ENCODE data around the gene BICC1. TPM values are rescaled to one million over a fixed set of nuclear protein-coding genes. Genes with fewer than 3 reads are reported as not detected.

Gene BICC1
- total RNA-seq, 1 donor from 2014 or later: 2.4 TPM

- TF ChIP-seq, protein P1, sequence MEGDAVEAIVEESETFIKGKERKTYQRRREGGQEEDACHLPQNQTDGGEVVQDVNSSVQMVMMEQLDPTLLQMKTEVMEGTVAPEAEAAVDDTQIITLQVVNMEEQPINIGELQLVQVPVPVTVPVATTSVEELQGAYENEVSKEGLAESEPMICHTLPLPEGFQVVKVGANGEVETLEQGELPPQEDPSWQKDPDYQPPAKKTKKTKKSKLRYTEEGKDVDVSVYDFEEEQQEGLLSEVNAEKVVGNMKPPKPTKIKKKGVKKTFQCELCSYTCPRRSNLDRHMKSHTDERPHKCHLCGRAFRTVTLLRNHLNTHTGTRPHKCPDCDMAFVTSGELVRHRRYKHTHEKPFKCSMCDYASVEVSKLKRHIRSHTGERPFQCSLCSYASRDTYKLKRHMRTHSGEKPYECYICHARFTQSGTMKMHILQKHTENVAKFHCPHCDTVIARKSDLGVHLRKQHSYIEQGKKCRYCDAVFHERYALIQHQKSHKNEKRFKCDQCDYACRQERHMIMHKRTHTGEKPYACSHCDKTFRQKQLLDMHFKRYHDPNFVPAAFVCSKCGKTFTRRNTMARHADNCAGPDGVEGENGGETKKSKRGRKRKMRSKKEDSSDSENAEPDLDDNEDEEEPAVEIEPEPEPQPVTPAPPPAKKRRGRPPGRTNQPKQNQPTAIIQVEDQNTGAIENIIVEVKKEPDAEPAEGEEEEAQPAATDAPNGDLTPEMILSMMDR (conservative IDR thresholded peaks at IDR 0.05): no peak
- no peaks in the 10 kb centered on the region for H3K4me1 Mint-ChIP-seq
- no peak overlapping the region for H3K4me3 Mint-ChIP-seq
- peaks cover 19% of the 10 kb centered on the region for H3K27me3 Mint-ChIP-seq (ENCODE audit: low read depth)
- H3K27ac Mint-ChIP-seq (ENCODE audit: unreplicated experiment): no peak overlapping the region
- no peak for DNase-seq (ENCODE audit: low read depth, low spot score)
- H3K36me3 Mint-ChIP-seq (ENCODE audit: low read depth): no peaks in the 10 kb centered on the region
- no peaks in the 10 kb centered on the region for H3K9me3 Mint-ChIP-seq
Measured at GRCh38 chr10:58473976-58474375, 38.7 kb upstream of the BICC1 start.

DNA sequence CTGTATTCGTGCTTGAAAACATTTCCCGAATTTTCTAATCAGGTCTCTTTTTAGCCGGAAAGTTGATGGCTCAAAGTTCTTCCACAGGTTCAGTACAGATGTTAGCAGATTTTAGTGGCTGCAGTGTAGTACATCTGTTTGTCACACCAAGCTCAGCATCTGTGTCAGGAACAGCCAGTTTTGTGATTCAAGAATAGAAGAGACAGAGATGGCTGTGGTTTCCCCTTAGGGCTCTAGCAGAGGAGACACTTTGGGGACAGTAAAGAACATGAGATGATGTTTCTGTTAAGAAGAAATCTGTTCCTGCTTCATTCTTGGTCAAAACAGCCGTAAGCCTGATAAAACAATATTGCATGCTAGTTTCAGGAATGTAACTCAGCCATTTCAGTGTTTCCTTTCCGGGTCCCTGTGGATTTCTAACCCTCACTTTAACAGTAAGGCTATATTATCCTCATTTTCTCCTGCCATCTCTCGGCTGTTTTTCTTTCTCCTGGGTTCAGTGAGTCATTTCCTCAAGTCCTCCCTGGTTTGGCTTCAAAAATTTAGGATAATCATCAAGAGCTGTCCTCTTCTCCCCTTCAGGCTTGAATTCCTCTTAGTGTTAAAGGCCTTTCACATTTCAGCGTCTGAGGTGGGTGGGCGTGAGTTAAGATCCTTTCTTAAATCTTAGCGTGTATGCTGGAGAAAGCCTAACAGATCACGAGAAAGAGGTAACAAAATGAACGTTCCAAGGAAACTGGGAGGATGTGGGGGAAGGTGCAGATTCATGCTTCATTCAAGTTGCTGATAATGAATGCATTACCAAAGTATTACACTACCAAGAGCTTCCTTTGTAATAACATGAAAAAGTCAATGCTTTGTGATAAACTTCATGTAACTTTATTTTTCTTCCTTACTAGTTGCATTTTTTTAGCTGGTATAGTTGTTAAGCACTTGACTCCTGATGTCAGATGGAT is 37.1 kb upstream of the BICC1 start:
- Mint-ChIP-seq H3K4me3 (no peak overlapping the region), H3K27me3 (ENCODE audit: low read depth) (peaks cover 19% of the 10 kb centered on the region), H3K27ac (ENCODE audit: unreplicated experiment) (no peak overlapping the region), H3K9me3 (no peaks in the 10 kb centered on the region), H3K4me1 (no peaks in the 10 kb centered on the region), H3K36me3 (ENCODE audit: low read depth) (no peaks in the 10 kb centered on the region)
- no peak for DNase-seq (ENCODE audit: low read depth, low spot score)
- TF ChIP-seq, protein P1 (conservative IDR thresholded peaks at IDR 0.05): no peak

DNA sequence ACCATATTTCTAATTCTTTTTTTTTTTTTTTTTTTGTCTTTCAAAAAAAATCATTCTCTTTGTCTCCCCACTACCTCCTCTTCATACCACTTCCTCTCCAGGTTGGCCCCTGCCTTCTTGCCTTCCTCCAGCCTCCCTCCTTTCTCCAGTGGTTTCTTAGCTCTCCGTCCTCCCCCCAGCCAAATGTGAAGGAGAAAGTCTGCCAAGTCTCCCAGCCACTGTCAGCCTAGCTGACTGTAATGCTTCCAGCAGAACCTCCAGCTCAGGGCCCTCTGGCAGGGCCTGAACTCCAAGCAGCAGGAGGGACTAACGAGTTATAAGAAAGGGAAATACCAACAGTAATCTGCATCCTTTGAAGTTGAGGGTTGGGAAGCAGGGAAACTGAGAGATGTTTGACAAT is 35.5 kb upstream of the BICC1 start:
- Mint-ChIP-seq H3K27ac (ENCODE audit: unreplicated experiment) (no peak overlapping the region), H3K4me3 (no peak overlapping the region), H3K36me3 (ENCODE audit: low read depth) (no peaks in the 10 kb centered on the region), H3K4me1 (no peaks in the 10 kb centered on the region), H3K9me3 (no peaks in the 10 kb centered on the region), H3K27me3 (ENCODE audit: low read depth) (peaks cover 11% of the 10 kb centered on the region)
- DNase-seq (ENCODE audit: low read depth, low spot score): no peak
- TF ChIP-seq, protein P1 (conservative IDR thresholded peaks at IDR 0.05): no peak

DNA sequence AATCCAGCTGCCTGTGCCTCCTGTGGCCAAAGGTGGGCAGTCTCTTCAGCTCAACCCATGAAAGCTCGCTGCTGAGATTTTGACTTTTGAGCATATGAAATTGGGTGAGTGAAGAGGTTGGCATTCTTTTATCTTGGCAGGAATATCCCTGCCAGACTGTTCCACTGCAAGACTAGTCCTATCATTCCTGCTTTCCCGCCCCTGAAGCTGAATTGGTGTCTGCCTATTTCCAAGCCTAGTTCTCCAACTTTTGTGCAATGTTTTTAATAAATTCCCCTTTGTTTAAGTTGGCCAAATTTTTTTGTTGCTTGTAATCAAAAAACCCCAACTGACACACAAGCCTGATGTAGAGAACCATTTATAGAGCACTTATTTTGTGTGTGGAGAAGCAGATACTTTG is 34.8 kb upstream of the BICC1 start:
- Mint-ChIP-seq H3K9me3 (no peaks in the 10 kb centered on the region), H3K4me3 (no peak overlapping the region), H3K36me3 (ENCODE audit: low read depth) (no peaks in the 10 kb centered on the region), H3K4me1 (no peaks in the 10 kb centered on the region), H3K27me3 (ENCODE audit: low read depth) (peaks cover 5% of the 10 kb centered on the region), H3K27ac (ENCODE audit: unreplicated experiment) (no peak overlapping the region)
- TF ChIP-seq, protein P1 (conservative IDR thresholded peaks at IDR 0.05): no peak
- DNase-seq (ENCODE audit: low read depth, low spot score): no peak

- Mint-ChIP-seq H3K9me3 (no peaks in the 10 kb centered on the region), H3K4me3 (no peak overlapping the region), H3K36me3 (ENCODE audit: low read depth) (no peaks in the 10 kb centered on the region), H3K4me1 (no peaks in the 10 kb centered on the region), H3K27me3 (ENCODE audit: low read depth) (peaks cover 4% of the 10 kb centered on the region), H3K27ac (ENCODE audit: unreplicated experiment) (no peak overlapping the region)
- TF ChIP-seq, protein P1 (conservative IDR thresholded peaks at IDR 0.05): no peak
- DNase-seq (ENCODE audit: low read depth, low spot score): no peak
Measured at GRCh38 chr10:58479045-58479444, 33.6 kb upstream of the BICC1 start.

Measured in neural crest cell (in vitro differentiated cells).